OCI-LY7 (cell line): Measurements from ENCODE around the gene MRPS27. TPM values are rescaled to one million over a fixed set of nuclear protein-coding genes. Genes with fewer than 3 reads are reported as not detected.

Source experiments
- BruUV-seq: library from RNA; stranded (reverse); fragments of 400-500 nt; replicated peaks from 2 replicates; lab custom pipeline; 2021; lab: Mats Ljungman, UMichigan
- CTCF ChIA-PET: fragments of 300-600 bp; sonication (Branson Sonifier 250); formaldehyde crosslinking; loops from one replicate; lab custom pipeline; 2022; ENCODE audit warnings: antibody characterized with exemption; ENCODE audit not compliant: unreplicated experiment; lab: Charles Lee
- POLR2A ChIA-PET: fragments of 300-600 bp; sonication (Branson Sonifier 250); formaldehyde crosslinking; loops from one replicate; lab custom pipeline; 2022; ENCODE audit warnings: antibody characterized with exemption; lab: Charles Lee
- DNase-seq: peaks from one replicate; pipeline ENCODE4 v3.0.0-alpha.2; 2015; ENCODE audit warnings: low spot score
- H2AFZ ChIP-seq: fragments of 200-600 bp; sonication (generic), shearing (Covaris generic); 2 replicates; pipeline ENCODE4 v1.6.1; 2014; ENCODE audit warnings: mild to moderate bottlenecking, antibody characterized with exemption, low read length, moderate library complexity
- H3K27ac ChIP-seq: fragments of 200-600 bp; sonication (generic); 2 replicates; pipeline ENCODE4 v1.5.1; 2014; ENCODE audit warnings: mixed run types, low read depth, mild to moderate bottlenecking, moderate library complexity, low read length, inconsistent platforms; ENCODE audit not compliant: poor library complexity, severe bottlenecking
- H3K36me3 ChIP-seq: fragments of 200-600 bp; sonication (generic); 2 replicates; pipeline ENCODE4 v1.6.1; 2014; ENCODE audit warnings: mild to moderate bottlenecking, antibody characterized with exemption, low read length, moderate library complexity, mixed read lengths; ENCODE audit not compliant: insufficient read depth
- H3K4me1 ChIP-seq: fragments of 200-600 bp; sonication (generic); 2 replicates; pipeline ENCODE4 v1.5.1; 2014; ENCODE audit warnings: mild to moderate bottlenecking, low read length; ENCODE audit not compliant: insufficient read depth, poor library complexity, severe bottlenecking
- H3K4me2 ChIP-seq: fragments of 200-600 bp; sonication (generic); 2 replicates; pipeline ENCODE4 v1.6.1; 2014; ENCODE audit warnings: mild to moderate bottlenecking, low read length
- H3K4me3 ChIP-seq: fragments of 200-600 bp; sonication (generic); 2 replicates; pipeline ENCODE4 v1.5.1; 2014; ENCODE audit warnings: mild to moderate bottlenecking, low read depth, low read length; ENCODE audit not compliant: poor library complexity, severe bottlenecking
- H3K79me2 ChIP-seq: fragments of 200-600 bp; sonication (generic); 2 replicates; pipeline ENCODE4 v1.6.1; 2016; ENCODE audit warnings: low read depth, mild to moderate bottlenecking, low read length, moderate library complexity, mixed read lengths; ENCODE audit not compliant: insufficient read depth
- H3K9me2 ChIP-seq: fragments of 200-600 bp; sonication (generic); 2 replicates; pipeline ENCODE4 v1.6.1; 2016; ENCODE audit warnings: mild to moderate bottlenecking, low read length, mixed read lengths; ENCODE audit not compliant: insufficient read depth
- H3K9me3 ChIP-seq: fragments of 200-600 bp; sonication (generic); 2 replicates; pipeline ENCODE4 v1.6.1; 2014; ENCODE audit warnings: mild to moderate bottlenecking, mixed run types, low read length, mixed read lengths
- H4K20me1 ChIP-seq: fragments of 200-600 bp; sonication (generic); 2 replicates; pipeline ENCODE4 v1.6.1; 2014; ENCODE audit warnings: mild to moderate bottlenecking, antibody characterized with exemption, low read length, moderate library complexity, mixed read lengths; ENCODE audit not compliant: insufficient read depth
- CTCF ChIP-seq: fragments of 200-600 bp; sonication (generic); conservative IDR thresholded peaks from 2 replicates; pipeline ENCODE4 v1.5.1; 2014; ENCODE audit warnings: mild to moderate bottlenecking, antibody characterized with exemption, low read length, moderate library complexity, mixed read lengths
- EZH2phosphoT487 ChIP-seq: fragments of 200-600 bp; sonication (generic); IDR thresholded peaks from 2 replicates; pipeline ENCODE4 v1.6.1; 2018; ENCODE audit warnings: low read depth, borderline replicate concordance, mild to moderate bottlenecking, mixed run types, antibody characterized with exemption, low read length, moderate library complexity, mixed read lengths
- intact Hi-C: fragments of 100-400 bp; cut with micrococcal nuclease; formaldehyde crosslinking; loops from one replicate; pipeline ENCODE4 v1.10.0; 2022; ENCODE audit not compliant: unreplicated experiment
- total RNA-seq, 2 experiments: library from RNA; depleted of rRNA in 1 of 2; stranded (reverse); fragments of >200 nt in 1 of 2; shearing (Covaris generic) in 1 of 2; gene quantifications; 2 replicates each; pipeline ENCODE4 v1.2.3, GENCODE V29; 2014 to 2022

MRPS27 gene
- total RNA-seq, 2 experiments from 2014 or later: 62.6 to 70.9 TPM

- POLR2A ChIA-PET: no interaction called here
Observed at GRCh38 chr5:72369301-72369700, 49.3 kb upstream of the MRPS27 start.

GRCh38 chr5:72368271-72368670 lies 48.2 kb upstream of the MRPS27 start:
- intact Hi-C loops: loop anchor here (5.0 kb wide), 2 partner anchors 154 to 449 kb away; partner anchors contain the start of gene TNPO1
- Histone ChIP-seq H3K36me3 (peaks cover 10% of the 10 kb centered on the region; the same call in 1 of the 2 replicates), H3K27ac (no peak overlapping the region), H4K20me1 (no peaks in the 10 kb centered on the region), H3K4me1 (no peaks in the 10 kb centered on the region), H2AFZ (no peak overlapping the region), H3K4me3 (no peak overlapping the region), H3K79me2 (no peaks in the 10 kb centered on the region), H3K9me3 (no peaks in the 10 kb centered on the region), H3K9me2 (no peaks in the 10 kb centered on the region), H3K4me2 (no peak overlapping the region)
- DNase-seq: no peak
- TF ChIP-seq EZH2phosphoT487 (no peak), CTCF (no peak)
- BruUV-seq: no TSS peak
- POLR2A ChIA-PET: interaction anchor here (0.9 kb wide), 1 partner anchor 30 kb away, joined by 3 read pairs; no protein-coding TSS in a partner anchor
- CTCF ChIA-PET: no interaction called here

More at GRCh38 chr5:72369301-72369700, 49.3 kb upstream of the MRPS27 start:
- no peak overlapping the region for H2AFZ ChIP-seq
- CTCF ChIA-PET: no interaction called here
- H3K4me2 ChIP-seq: no peak overlapping the region
- no peaks in the 10 kb centered on the region for H4K20me1 ChIP-seq
- H3K27ac ChIP-seq: no peak overlapping the region
- BruUV-seq: no TSS peak
- H3K79me2 ChIP-seq: no peaks in the 10 kb centered on the region
- no peak overlapping the region for H3K4me3 ChIP-seq
- H3K9me3 ChIP-seq: no peaks in the 10 kb centered on the region
- H3K4me1 ChIP-seq: no peaks in the 10 kb centered on the region
- no peak for DNase-seq
- peaks cover 1% of the 10 kb centered on the region; the same call in 1 of the 2 replicates for H3K36me3 ChIP-seq
- H3K9me2 ChIP-seq: no peaks in the 10 kb centered on the region
- TF ChIP-seq EZH2phosphoT487: no peak
- TF ChIP-seq CTCF: no peak
- intact Hi-C loops: loop anchor here (5.0 kb wide), 2 partner anchors 153 to 448 kb away; partner anchors contain the start of gene TNPO1

GRCh38 chr5:72366324-72366976 lies 46.4 kb upstream of the MRPS27 start:
- no peak overlapping the region for H2AFZ ChIP-seq
- BruUV-seq: no TSS peak
- H3K4me1 ChIP-seq: no peaks in the 10 kb centered on the region
- ChIA-PET CTCF (no interaction called here), POLR2A (no interaction called here)
- no peaks in the 10 kb centered on the region for H3K79me2 ChIP-seq
- no peak overlapping the region for H3K4me3 ChIP-seq
- intact Hi-C loops: loop anchor here (5.0 kb wide), 2 partner anchors 156 to 451 kb away; partner anchors contain the start of gene TNPO1
- H4K20me1 ChIP-seq: no peaks in the 10 kb centered on the region
- H3K36me3 ChIP-seq: peaks cover 28% of the 10 kb centered on the region
- no peaks in the 10 kb centered on the region for H3K9me2 ChIP-seq
- H3K9me3 ChIP-seq: no peaks in the 10 kb centered on the region
- no peak overlapping the region for H3K27ac ChIP-seq
- TF ChIP-seq EZH2phosphoT487 (no peak), CTCF (peak; percentile 88)
- DNase-seq: peak; percentile 72
- H3K4me2 ChIP-seq: no peak overlapping the region
